IMR-90 (cell line): ENCODE results near the gene UBE2G1. TPM values are rescaled to one million over a fixed set of nuclear protein-coding genes. Genes with fewer than 3 reads are reported as not detected.
A peak's percentile ranks its signal among the peaks of the same experiment; 100 is the strongest.

Source experiments
- ATAC-seq: fragments of 200-7000 bp; cut with Tn5 transposase; 2 replicates; pipeline ENCODE4 v1.9.1; 2020; ENCODE audit warnings: low read depth, mild to moderate bottlenecking, moderate library complexity
- BruUV-seq: library from RNA; stranded (reverse); fragments of 400-500 nt; replicated peaks from 2 replicates; lab custom pipeline; 2021; lab: Mats Ljungman, UMichigan
- CTCF ChIA-PET: fragments of 300-600 bp; formaldehyde crosslinking; extraction: SDS; loops from one replicate; lab custom pipeline; 2021; ENCODE audit warnings: antibody characterized with exemption; lab: Yijun Ruan, JAX
- POLR2A ChIA-PET: fragments of 300-600 bp; sonication (Branson Sonifier 250); formaldehyde crosslinking; loops from one replicate; lab custom pipeline; 2022; ENCODE audit warnings: antibody characterized with exemption; ENCODE audit not compliant: unreplicated experiment; lab: Charles Lee
- DNase-seq: peaks from one replicate; pipeline ENCODE4 v3.0.0; 2013
- H2AFZ ChIP-seq: replicated peaks from 2 replicates; pipeline ENCODE3; 2013; ENCODE audit warnings: low read length, mild to moderate bottlenecking; ENCODE audit not compliant: poor library complexity
- H2AK5ac ChIP-seq: 2 replicates; pipeline ENCODE4 v1.6.1; 2013; ENCODE audit warnings: low read depth, low read length, inconsistent platforms
- H2AK9ac ChIP-seq: replicated peaks from 2 replicates; pipeline ENCODE3; 2013; ENCODE audit warnings: mild to moderate bottlenecking, low read depth, low read length, moderate library complexity; ENCODE audit not compliant: poor library complexity
- H2BK120ac ChIP-seq: 2 replicates; pipeline ENCODE4 v1.6.1; 2013; ENCODE audit warnings: low read depth, low read length, inconsistent platforms
- H2BK15ac ChIP-seq: 3 replicates; pipeline ENCODE4 v1.6.1; 2013; ENCODE audit warnings: low read depth, low read length, inconsistent platforms
- H2BK20ac ChIP-seq: 2 replicates; pipeline ENCODE4 v1.6.1; 2013; ENCODE audit warnings: low read depth, mild to moderate bottlenecking, inconsistent platforms, low read length, moderate library complexity
- H2BK5ac ChIP-seq: 2 replicates; pipeline ENCODE4 v1.6.1; 2013; ENCODE audit warnings: mild to moderate bottlenecking, low read depth, low read length, inconsistent platforms; ENCODE audit not compliant: poor library complexity, severe bottlenecking
- H3K14ac ChIP-seq: replicated peaks from 2 replicates; pipeline ENCODE4 v1.6.1; 2013; ENCODE audit warnings: low read depth, low read length, inconsistent platforms
- H3K18ac ChIP-seq: 2 replicates; pipeline ENCODE4 v1.6.1; 2013; ENCODE audit warnings: low read depth, low read length, control low read depth
- H3K23ac ChIP-seq: 2 replicates; pipeline ENCODE4 v1.6.1; 2013; ENCODE audit warnings: low read depth, low read length, inconsistent platforms
- H3K27ac ChIP-seq: 2 replicates; pipeline ENCODE4 v1.5.1; 2013; ENCODE audit warnings: mild to moderate bottlenecking, control low read depth, low read length; ENCODE audit not compliant: insufficient read depth
- H3K27me3 ChIP-seq: 2 replicates; pipeline ENCODE4 v1.6.1; 2013; ENCODE audit warnings: low read length; ENCODE audit not compliant: control insufficient read depth, insufficient read depth
- H3K36me3 ChIP-seq: 2 replicates; pipeline ENCODE4 v1.6.1; 2013; ENCODE audit warnings: low read length, mixed read lengths; ENCODE audit not compliant: control insufficient read depth, insufficient read depth
- H3K4ac ChIP-seq: 2 replicates; pipeline ENCODE4 v1.6.1; 2013; ENCODE audit warnings: low read depth, low read length, inconsistent platforms
- H3K4me1 ChIP-seq: 2 replicates; pipeline ENCODE4 v1.6.1; 2013; ENCODE audit warnings: low read length, mixed read lengths; ENCODE audit not compliant: control insufficient read depth, insufficient read depth
- H3K4me2 ChIP-seq: 2 replicates; pipeline ENCODE4 v1.6.1; 2013; ENCODE audit warnings: low read depth, mild to moderate bottlenecking, control low read depth, low read length, moderate library complexity
- H3K4me3 ChIP-seq: 2 replicates; pipeline ENCODE4 v1.5.1; 2013; ENCODE audit warnings: low read depth, mild to moderate bottlenecking, control low read depth, low read length, moderate library complexity; ENCODE audit not compliant: insufficient read depth
- H3K56ac ChIP-seq: 2 replicates; pipeline ENCODE4 v1.6.1; 2013; ENCODE audit warnings: low read length, inconsistent platforms; ENCODE audit not compliant: insufficient read depth; ENCODE audit errors: extremely low read depth
- H3K79me1 ChIP-seq, 2 experiments: 2 replicates each; pipeline ENCODE4 v1.6.1; 2013; ENCODE audit warnings: low read length in 2 of 2, inconsistent platforms in 1 of 2, low read depth in 1 of 2
- H3K9ac ChIP-seq: 2 replicates; pipeline ENCODE4 v1.6.1; 2013; ENCODE audit warnings: low read depth, low read length, control low read depth
- H3K9me1 ChIP-seq: 2 replicates; pipeline ENCODE4 v1.6.1; 2013; ENCODE audit warnings: low read length, inconsistent platforms; ENCODE audit not compliant: insufficient read depth
- H3K9me3 ChIP-seq: 2 replicates; pipeline ENCODE4 v1.6.1; 2013; ENCODE audit warnings: low read length; ENCODE audit not compliant: control insufficient read depth, insufficient read depth
- H4K20me1 ChIP-seq: 2 replicates; pipeline ENCODE4 v1.6.1; 2013; ENCODE audit warnings: low read length, inconsistent platforms; ENCODE audit not compliant: insufficient read depth
- H4K5ac ChIP-seq: 2 replicates; pipeline ENCODE4 v1.6.1; 2013; ENCODE audit warnings: mild to moderate bottlenecking, low read depth, low read length, control low read depth
- H4K8ac ChIP-seq, 2 experiments: 2 replicates each; pipeline ENCODE4 v1.6.1; 2013; ENCODE audit warnings: low read depth in 2 of 2, low read length in 2 of 2, control low read depth in 1 of 2, inconsistent platforms in 1 of 2
- H4K91ac ChIP-seq: 2 replicates; pipeline ENCODE4 v1.6.1; 2013; ENCODE audit warnings: low read depth, low read length, inconsistent platforms; ENCODE audit not compliant: insufficient read depth
- BHLHE40 ChIP-seq: fragments of 150-350 bp; IDR thresholded peaks from 2 replicates; pipeline ENCODE4 v1.6.1; 2016; ENCODE audit warnings: mild to moderate bottlenecking, low read depth, low read length
- CEBPB ChIP-seq: IDR thresholded peaks from 2 replicates; pipeline ENCODE4 v1.6.1; 2012; ENCODE audit warnings: low read depth, low read length, improper control_type of control experiment
- CHD1 ChIP-seq: IDR thresholded peaks from 2 replicates; pipeline ENCODE4 v1.6.1; 2012; ENCODE audit warnings: low read depth, low read length, improper control_type of control experiment
- CTCF ChIP-seq: conservative IDR thresholded peaks from 2 replicates; pipeline ENCODE4 v1.5.1; 2012; ENCODE audit warnings: mild to moderate bottlenecking, low read depth, low read length, improper control_type of control experiment
- FOS ChIP-seq: fragments of 150-350 bp; IDR thresholded peaks from 2 replicates; pipeline ENCODE4 v1.6.1; 2016; ENCODE audit warnings: low read depth, low read length
- MAFK ChIP-seq: IDR thresholded peaks from 2 replicates; pipeline ENCODE4 v1.6.1; 2012; ENCODE audit warnings: low read depth, low read length, improper control_type of control experiment
- MAZ ChIP-seq: IDR thresholded peaks from 2 replicates; pipeline ENCODE4 v1.6.1; 2012; ENCODE audit warnings: low read depth, mild to moderate bottlenecking, low read length, improper control_type of control experiment, moderate library complexity, borderline replicate concordance
- MXI1 ChIP-seq: IDR thresholded peaks from 2 replicates; pipeline ENCODE4 v1.6.1; 2012; ENCODE audit warnings: low read depth, mild to moderate bottlenecking, low read length, moderate library complexity, borderline replicate concordance
- NFE2L2 ChIP-seq: fragments of 150-350 bp; IDR thresholded peaks from 2 replicates; pipeline ENCODE4 v1.6.1; 2016; ENCODE audit warnings: low read depth, mild to moderate bottlenecking, low read length
- RAD21 ChIP-seq: IDR thresholded peaks from 2 replicates; pipeline ENCODE4 v1.6.1; 2012; ENCODE audit warnings: low read length, improper control_type of control experiment
- RFX5 ChIP-seq: IDR thresholded peaks from 2 replicates; pipeline ENCODE4 v1.8.0; 2012; ENCODE audit warnings: low read depth, mild to moderate bottlenecking, low read length, moderate library complexity
- SMC3 ChIP-seq: fragments of 150-350 bp; IDR thresholded peaks from 2 replicates; pipeline ENCODE4 v1.6.1; 2016; ENCODE audit warnings: low read depth, mild to moderate bottlenecking, antibody characterized with exemption, low read length, moderate library complexity
- USF2 ChIP-seq: fragments of 150-350 bp; IDR thresholded peaks from 2 replicates; pipeline ENCODE4 v1.6.1; 2017; ENCODE audit warnings: mild to moderate bottlenecking, antibody characterized with exemption, low read length, low read depth
- WGBS, 2 experiments: methylation state at CpG; one replicate each; pipeline versions ENCODE4 v1.1.5 to v1.1.7; 2013; ENCODE audit warnings: missing lambda C conversion rate in 2 of 2; ENCODE audit not compliant: insufficient read length in 1 of 2; ENCODE audit errors: extremely low coverage in 2 of 2; 5-methylcytosine and 5-hydroxymethylcytosine counted together
- dilution Hi-C: fragments of 300-500 bp; cut with HindIII; formaldehyde crosslinking; loops from one replicate; pipeline ENCODE4 v1.14.3; 2018; ENCODE audit warnings: low sequenced_read_pairs; ENCODE audit not compliant: unreplicated experiment
- in situ Hi-C: fragments of 300-500 bp; cut with MboI; formaldehyde crosslinking; loops from 3 replicates; pipeline ENCODE4 v1.14.3; 2019; ENCODE audit warnings: low sequenced_read_pairs, inconsistent platforms, mixed read lengths
- intact Hi-C: fragments of 100-400 bp; cut with micrococcal nuclease; formaldehyde crosslinking; loops from 2 replicates; pipeline ENCODE4 v1.10.0; 2022
- polyA plus RNA-seq, 3 experiments: library from polyadenylated mRNA; depleted of rRNA; stranded (reverse); fragments of >200 nt; gene quantifications; 2 replicates each; pipeline ENCODE4 v1.2.3, GENCODE V29; 2012; ENCODE audit warnings: low replicate concordance in 1 of 3
- total RNA-seq: library from RNA; depleted of rRNA; stranded (reverse); fragments of >200 nt; gene quantifications from 2 replicates; pipeline ENCODE4 v1.2.3, GENCODE V29; 2012

UBE2G1 gene
- total and polyA plus RNA-seq, 2 of the 4 experiments (the other 2 are of a cell fraction): 26.3 to 26.6 TPM

DNA sequence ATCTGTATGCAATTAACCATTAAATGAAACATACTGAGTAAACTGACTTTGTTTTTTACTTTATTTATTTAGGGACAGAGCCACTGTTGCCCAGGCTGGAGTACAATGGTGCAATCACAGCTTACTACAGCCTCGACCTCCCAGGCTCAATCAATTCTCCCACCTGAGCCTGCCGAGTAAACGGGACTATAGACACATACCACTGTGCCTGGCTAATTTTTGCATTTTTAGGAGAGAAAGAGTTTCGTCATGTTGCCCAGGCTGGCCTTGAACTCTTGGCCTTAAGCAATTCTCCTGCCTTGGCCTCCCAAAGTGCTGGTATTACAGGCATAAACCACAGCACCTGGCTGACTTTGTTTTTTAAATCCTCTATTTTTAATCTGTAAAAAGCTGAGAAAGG lies 145.3 kb downstream of the UBE2G1 start (continued):
- no peak for TF ChIP-seq CTCF
- no peak for TF ChIP-seq RAD21
- no peak for TF ChIP-seq RFX5

DNA sequence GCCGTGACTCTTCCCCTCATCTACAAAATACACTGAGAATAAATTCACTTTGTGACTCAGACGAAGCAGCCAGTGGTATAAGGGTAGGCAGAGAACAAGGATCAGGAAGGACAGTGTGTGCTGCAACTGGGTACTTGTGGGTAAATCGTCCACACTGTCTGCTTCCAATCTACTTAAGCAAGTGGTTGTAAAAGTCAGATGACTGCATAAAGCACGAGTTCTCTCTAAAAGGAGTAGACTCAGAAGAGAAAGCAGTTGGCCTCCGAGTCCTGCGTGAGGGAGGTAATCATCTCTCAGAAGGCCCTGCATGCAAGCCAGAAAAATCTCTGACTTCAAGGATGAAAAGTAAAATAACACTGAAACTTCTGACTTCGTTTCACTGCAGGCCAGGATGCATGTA lies 145.8 kb downstream of the UBE2G1 start:
- Histone ChIP-seq H4K91ac (no peak overlapping the region), H3K27ac (no peak overlapping the region)
- POLR2A ChIA-PET: no interaction called here
- TF ChIP-seq MAFK (no peak), CTCF (no peak), CHD1 (no peak), SMC3 (no peak), MAZ (no peak), BHLHE40 (no peak), RFX5 (no peak), CEBPB (no peak), USF2 (no peak), NFE2L2 (no peak), MXI1 (no peak), FOS (no peak)

More for the DNA sequence above, 145.8 kb downstream of the UBE2G1 start:
- BruUV-seq: no TSS peak
- H2AK9ac ChIP-seq: no peak overlapping the region
- WGBS, 2 experiments: no CpG with 5 or more reads among the region's 7 CpGs
- H3K4ac ChIP-seq: no peak overlapping the region
- intact Hi-C loops: no loop called here
- H3K36me3 ChIP-seq: peaks cover 11% of the 10 kb centered on the region
- H2BK5ac ChIP-seq: no peak overlapping the region
- no peak overlapping the region for H2AK5ac ChIP-seq
- dilution Hi-C loops: no loop called here
- H3K9me3 ChIP-seq: no peaks in the 10 kb centered on the region
- in situ Hi-C loops: no loop called here
- H2AFZ ChIP-seq: no peak overlapping the region
- H2BK15ac ChIP-seq: no peak overlapping the region
- no peak overlapping the region for H4K5ac ChIP-seq
- no peak overlapping the region for H3K18ac ChIP-seq
- DNase-seq (peak; percentile 11), ATAC-seq (peak; percentile 42; the same call in 1 of the 2 replicates)
- H3K4me2 ChIP-seq: no peak overlapping the region
- H2BK120ac ChIP-seq: no peak overlapping the region
- no peak overlapping the region for H2BK20ac ChIP-seq
- no peaks in the 10 kb centered on the region for H3K27me3 ChIP-seq
- H4K8ac ChIP-seq: no peak overlapping the region
- CTCF ChIA-PET: no interaction called here
- H3K9me1 ChIP-seq: 0 out of 2 replicates have a peak, but pooled peaks cover 5% of the 10 kb centered on the region
- no peak overlapping the region for H3K23ac ChIP-seq
- no peak overlapping the region for H3K14ac ChIP-seq
- no peak overlapping the region for H3K9ac ChIP-seq
- H3K56ac ChIP-seq: no peak overlapping the region
- no peaks in the 10 kb centered on the region for H4K20me1 ChIP-seq
- no peak overlapping the region for H3K4me3 ChIP-seq
- H3K4me1 ChIP-seq: peaks cover 2% of the 10 kb centered on the region; the same call in 1 of the 2 replicates
- H3K79me1 ChIP-seq: peaks cover 5 to 23% of the 10 kb centered on the region in 2 experiments; a peak in 3 of 4 replicates
